Ascending aorta (tissue), 2 donors: ENCODE results near the gene TM4SF5. TPM values are rescaled to one million over a fixed set of nuclear protein-coding genes. Genes with fewer than 3 reads are reported as not detected.

ENCODE experiments used
- DNase-seq, 2 donors: peaks; one replicate each; pipeline ENCODE4 v3.0.0-alpha.2; 2019; ENCODE audit warnings: low spot score in 2 of 2
- H3K27ac ChIP-seq, 2 donors: fragments of 200-600 bp; sonication (generic); one replicate each; pipeline ENCODE4 v1.5.1; 2016 to 2017; ENCODE audit warnings: mild to moderate bottlenecking in 1 of 2
- H3K27me3 ChIP-seq: fragments of 200-600 bp; sonication (generic); one replicate; pipeline ENCODE4 v1.5.1; 2017
- H3K36me3 ChIP-seq, 2 donors: fragments of 200-600 bp; sonication (generic); one replicate each; pipeline ENCODE4 v1.5.1; 2016
- H3K4me1 ChIP-seq, 2 donors: fragments of 200-600 bp; sonication (generic); one replicate each; pipeline ENCODE4 v1.5.1; 2016 to 2017; ENCODE audit warnings: mild to moderate bottlenecking in 1 of 2
- H3K4me3 ChIP-seq, 2 donors: fragments of 200-600 bp; sonication (generic); one replicate each; pipeline ENCODE4 v1.5.1; 2016 to 2017; ENCODE audit warnings: mild to moderate bottlenecking in 1 of 2
- H3K9me3 ChIP-seq, 2 donors: fragments of 200-600 bp; sonication (generic); one replicate each; pipeline ENCODE4 v1.5.1; 2016
- intact Hi-C: fragments of 100-400 bp; cut with DNase I; formaldehyde crosslinking; loops from one replicate; pipeline ENCODE4 v1.15.1; 2023
- total RNA-seq: library from RNA; depleted of rRNA; stranded (reverse); fragments of >200 nt; gene quantifications from one replicate; pipeline ENCODE4 v1.1.0, GENCODE V29; 2016
- TF ChIP-seq, protein P1 (sequence below), 3 experiments: fragments of 200-600 bp in 2 of 3; fragments of 450-650 bp in 1 of 3; sonication (generic) in 2 of 3; IDR thresholded peaks; one replicate each; pipeline ENCODE4 v1.5.1; 2016 to 2019; ENCODE audit warnings: antibody characterized with exemption in 3 of 3, mild to moderate bottlenecking in 1 of 3, moderate library complexity in 1 of 3

Gene TM4SF5
- total RNA-seq, 1 donor from 2014 or later, result not detected

DNA sequence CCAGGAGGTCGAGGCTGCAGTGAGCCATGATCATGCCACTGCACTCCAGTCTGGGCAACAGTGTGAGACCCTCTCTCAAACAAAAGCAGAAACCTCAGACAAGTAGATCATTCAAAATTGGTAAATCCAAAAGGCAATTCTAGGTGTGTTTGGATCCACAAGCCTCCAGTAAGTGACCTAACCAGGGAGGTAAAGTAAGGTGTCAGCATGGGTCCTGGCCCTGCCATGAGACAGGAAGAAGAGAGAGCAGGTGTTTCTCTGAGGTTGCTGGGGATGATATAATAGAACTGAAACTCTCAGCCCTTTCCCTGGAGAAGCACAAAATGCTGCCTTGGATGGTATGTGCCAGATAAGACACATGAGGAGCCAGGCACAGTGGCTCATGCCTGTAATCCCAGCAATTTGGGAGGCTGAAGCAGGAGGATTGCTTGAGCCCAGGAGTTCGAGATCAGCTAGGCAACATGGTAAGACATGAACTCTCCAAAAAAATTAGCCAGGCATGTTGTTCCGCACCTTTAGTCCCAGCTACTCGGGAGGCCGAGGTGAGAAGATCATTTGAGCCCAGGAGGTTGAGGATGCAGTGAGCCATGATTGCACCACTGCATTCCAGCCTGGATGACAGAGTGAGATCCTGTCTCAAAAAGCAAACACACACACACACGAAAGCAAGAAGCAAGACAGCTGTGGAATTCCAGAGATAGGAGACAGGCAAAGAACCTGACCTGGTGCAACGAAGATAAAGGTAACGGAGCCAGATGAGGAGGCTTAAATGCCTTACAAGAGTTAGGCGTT, 6.5 kb downstream of the TM4SF5 start:
- TF ChIP-seq, protein P1, sequence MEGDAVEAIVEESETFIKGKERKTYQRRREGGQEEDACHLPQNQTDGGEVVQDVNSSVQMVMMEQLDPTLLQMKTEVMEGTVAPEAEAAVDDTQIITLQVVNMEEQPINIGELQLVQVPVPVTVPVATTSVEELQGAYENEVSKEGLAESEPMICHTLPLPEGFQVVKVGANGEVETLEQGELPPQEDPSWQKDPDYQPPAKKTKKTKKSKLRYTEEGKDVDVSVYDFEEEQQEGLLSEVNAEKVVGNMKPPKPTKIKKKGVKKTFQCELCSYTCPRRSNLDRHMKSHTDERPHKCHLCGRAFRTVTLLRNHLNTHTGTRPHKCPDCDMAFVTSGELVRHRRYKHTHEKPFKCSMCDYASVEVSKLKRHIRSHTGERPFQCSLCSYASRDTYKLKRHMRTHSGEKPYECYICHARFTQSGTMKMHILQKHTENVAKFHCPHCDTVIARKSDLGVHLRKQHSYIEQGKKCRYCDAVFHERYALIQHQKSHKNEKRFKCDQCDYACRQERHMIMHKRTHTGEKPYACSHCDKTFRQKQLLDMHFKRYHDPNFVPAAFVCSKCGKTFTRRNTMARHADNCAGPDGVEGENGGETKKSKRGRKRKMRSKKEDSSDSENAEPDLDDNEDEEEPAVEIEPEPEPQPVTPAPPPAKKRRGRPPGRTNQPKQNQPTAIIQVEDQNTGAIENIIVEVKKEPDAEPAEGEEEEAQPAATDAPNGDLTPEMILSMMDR (IDR thresholded peaks at IDR 0.05), result no peak
- Histone ChIP-seq H3K9me3 (no peaks in the 10 kb centered on the region), H3K4me1 (no peaks in the 10 kb centered on the region), H3K27me3 (no peaks in the 10 kb centered on the region), H3K36me3 (no peaks in the 10 kb centered on the region), H3K27ac (no peak overlapping the region), H3K4me3 (no peak overlapping the region)
- DNase-seq, result no peak
- intact Hi-C loops, result no loop called here

GRCh38 chr17:4780325-4780955, 8.8 kb downstream of the TM4SF5 start:
- DNase-seq, result no peak
- Histone ChIP-seq H3K36me3 (no peaks in the 10 kb centered on the region), H3K9me3 (no peaks in the 10 kb centered on the region), H3K4me3 (no peak overlapping the region), H3K4me1 (peaks cover 0 to 4% of the 10 kb centered on the region in 2 donors), H3K27me3 (no peaks in the 10 kb centered on the region), H3K27ac (no peak overlapping the region)
- TF ChIP-seq, protein P1 (IDR thresholded peaks at IDR 0.05), result no peak
- intact Hi-C loops, result no loop called here

GRCh38 chr17:4782652-4783051, 11.0 kb downstream of the TM4SF5 start:
- Histone ChIP-seq H3K4me3 (no peak overlapping the region), H3K27ac (no peak overlapping the region), H3K9me3 (no peaks in the 10 kb centered on the region), H3K36me3 (no peaks in the 10 kb centered on the region), H3K27me3 (no peaks in the 10 kb centered on the region), H3K4me1 (peaks cover 0 to 20% of the 10 kb centered on the region in 2 donors)
- TF ChIP-seq, protein P1 (IDR thresholded peaks at IDR 0.05), result no peak
- no peak for DNase-seq
- intact Hi-C loops, result no loop called here

GRCh38 chr17:4785311-4786105, 13.8 kb downstream of the TM4SF5 start:
- TF ChIP-seq, protein P1 (IDR thresholded peaks at IDR 0.05), result no peak
- Histone ChIP-seq H3K27ac (no peak overlapping the region), H3K9me3 (no peaks in the 10 kb centered on the region), H3K27me3 (no peaks in the 10 kb centered on the region), H3K36me3 (no peaks in the 10 kb centered on the region), H3K4me1 (peaks cover 9 to 28% of the 10 kb centered on the region in 2 donors), H3K4me3 (peak overlapping the region; percentile 38 to 53)
- intact Hi-C loops, result loop anchor here (5.0 kb wide), 1 partner anchor 53 kb away; the partner anchor contains the start of gene MED11
- DNase-seq, result no peak

- Histone ChIP-seq H3K4me1 (peaks cover 9 to 31% of the 10 kb centered on the region in 2 donors), H3K4me3 (peak within 1 kb of the TSS; percentile 38 to 53), H3K9me3 (no peaks in the 10 kb centered on the region), H3K36me3 (no peaks in the 10 kb centered on the region), H3K27ac (no peak within 1 kb of the TSS), H3K27me3 (no peaks in the 10 kb centered on the region)
- DNase-seq, result peak in 1 of 2 donors; percentile 69
- intact Hi-C loops, result loop anchor here (5.0 kb wide), 1 partner anchor 54 kb away; the partner anchor contains the start of gene MED11
- TF ChIP-seq, protein P1 (IDR thresholded peaks at IDR 0.05), result no peak
Measured at GRCh38 chr17:4786106-4786511, 14.4 kb downstream of the TM4SF5 start, which contains the start of gene VMO1. Gene VMO1, minus strand, starts transcription at chr17:4786364. Its CDS starts 12 bp downstream, at chr17:4786352.
